SK-N-SH (cell line): ENCODE measurements around the gene MAN2A2. TPM values are rescaled to one million over a fixed set of nuclear protein-coding genes. Genes with fewer than 3 reads are reported as not detected.
"Not testable (repeated sequence)": the region's sequence is repeated elsewhere in the genome, so short reads cannot be mapped to it uniquely, and the experiment has no call there.

Experiments used
- CTCF ChIA-PET: fragments of 300-600, 350-600 bp; formaldehyde crosslinking; extraction: SDS; loops from one replicate; lab custom pipeline; 2021; lab: Yijun Ruan, JAX
- POLR2A ChIA-PET: fragments of 350-600 bp; sonication (Branson Sonifier 250); formaldehyde crosslinking; extraction: SDS; loops from one replicate; lab custom pipeline; 2020; ENCODE audit warnings: antibody characterized with exemption, inconsistent platforms; lab: Yijun Ruan, JAX
- DNase-seq: peaks from one replicate; pipeline ENCODE4 v3.0.0; 2012
- H2AFZ ChIP-seq: fragments of 200-600 bp; sonication (generic); 2 replicates; pipeline ENCODE4 v1.8.1; 2016; ENCODE audit warnings: antibody characterized with exemption, mild to moderate bottlenecking, low read depth
- H3F3A ChIP-seq: fragments of 200-600 bp; sonication (generic); replicated peaks from 2 replicates; pipeline ENCODE3; 2016; ENCODE audit warnings: antibody characterized with exemption, mild to moderate bottlenecking; ENCODE audit not compliant: insufficient read depth
- H3K27ac ChIP-seq, 2 experiments: fragments of 200-500 bp in 1 of 2; fragments of 200-600 bp in 1 of 2; sonication (Bioruptor generic) in 1 of 2; sonication (generic), shearing (Covaris generic) in 1 of 2; 2 replicates each; pipeline versions ENCODE4 v1.5.1 to v1.6.1; 2014 to 2016; ENCODE audit warnings: low read depth in 2 of 2, inconsistent platforms in 1 of 2, low read length in 1 of 2, mild to moderate bottlenecking in 1 of 2, mixed read lengths in 1 of 2
- H3K27me3 ChIP-seq: fragments of 200-600 bp; sonication (generic), shearing (Covaris generic); 2 replicates; pipeline ENCODE4 v1.6.1; 2016; ENCODE audit warnings: mixed run types; ENCODE audit not compliant: insufficient read depth
- H3K36me3 ChIP-seq, 2 experiments: fragments of 200-500 bp in 1 of 2; fragments of 200-600 bp in 1 of 2; sonication (Bioruptor generic) in 1 of 2; sonication (generic) in 1 of 2; replicated peaks in 1 of 2; 2 replicates each; pipeline versions ENCODE3 to v1.5.1; 2014 to 2016; ENCODE audit warnings: low read length in 1 of 2, mild to moderate bottlenecking in 1 of 2; ENCODE audit not compliant: insufficient read depth in 2 of 2, control insufficient read depth in 1 of 2
- H3K4me1 ChIP-seq, 2 experiments: fragments of 200-500 bp in 1 of 2; fragments of 200-600 bp in 1 of 2; sonication (Bioruptor generic) in 1 of 2; sonication (generic), shearing (Covaris generic) in 1 of 2; 2 replicates each; pipeline versions ENCODE4 v1.5.1 to v1.6.1; 2014 to 2016; ENCODE audit warnings: low read depth in 1 of 2, low read length in 1 of 2, mixed run types in 1 of 2; ENCODE audit not compliant: insufficient read depth in 2 of 2, control insufficient read depth in 1 of 2
- H3K4me2 ChIP-seq: fragments of 200-600 bp; sonication (generic), shearing (Covaris generic); 2 replicates; pipeline ENCODE4 v1.6.1; 2017; ENCODE audit warnings: mixed run types
- H3K4me3 ChIP-seq, 2 experiments: fragments of 200-500 bp in 1 of 2; fragments of 200-600 bp in 1 of 2; sonication (Bioruptor generic) in 1 of 2; sonication (generic), shearing (Covaris generic) in 1 of 2; 2 replicates each; pipeline versions ENCODE4 v1.5.1 to v1.8.1; 2014 to 2016; ENCODE audit warnings: low read depth in 2 of 2, inconsistent platforms in 1 of 2, low read length in 1 of 2, mild to moderate bottlenecking in 1 of 2, mixed read lengths in 1 of 2, moderate library complexity in 1 of 2
- H3K79me2 ChIP-seq: fragments of 200-600 bp; sonication (generic); 2 replicates; pipeline ENCODE4 v1.8.1; 2017; ENCODE audit warnings: mild to moderate bottlenecking; ENCODE audit not compliant: insufficient read depth
- H3K9ac ChIP-seq: fragments of 200-600 bp; sonication (generic); 2 replicates; pipeline ENCODE4 v1.6.1; 2017; ENCODE audit warnings: mixed run types
- H3K9me2 ChIP-seq: fragments of 200-600 bp; sonication (generic); 2 replicates; pipeline ENCODE4 v1.6.1; 2017; ENCODE audit warnings: mixed run types
- H3K9me3 ChIP-seq: fragments of 200-600 bp; sonication (generic); 2 replicates; pipeline ENCODE4 v1.6.1; 2017; ENCODE audit warnings: mixed run types, mild to moderate bottlenecking, moderate library complexity
- H4K20me1 ChIP-seq: fragments of 200-600 bp; sonication (generic); 2 replicates; pipeline ENCODE4 v1.6.1; 2017; ENCODE audit warnings: mild to moderate bottlenecking, mixed run types; ENCODE audit not compliant: insufficient read depth
- GATA2 ChIP-seq: sonication (generic); formaldehyde crosslinking; IDR thresholded peaks from 2 replicates; pipeline ENCODE4 v1.5.0; 2020; ENCODE audit warnings: mild to moderate bottlenecking, missing genetic modification reagents
- YY1 ChIP-seq: IDR thresholded peaks from 2 replicates; pipeline ENCODE4 v1.4.0; 2012; ENCODE audit warnings: low read depth, mild to moderate bottlenecking
- WGBS: methylation state at CpG from one replicate; pipeline ENCODE4 v1.1.6; 2017; ENCODE audit warnings: low lambda C conversion rate; 5-methylcytosine and 5-hydroxymethylcytosine counted together
- polyA plus RNA-seq, 3 experiments: library from polyadenylated mRNA; depleted of rRNA; stranded (reverse); fragments of >200 nt; gene quantifications; 2 replicates each; pipeline ENCODE4 v1.2.3, GENCODE V29; 2012
- TF ChIP-seq, protein P1 (sequence below): IDR thresholded peaks from 2 replicates; pipeline ENCODE4 v1.6.1; 2012; ENCODE audit warnings: mild to moderate bottlenecking, low read depth, low read length, moderate library complexity

The MAN2A2 gene
- polyA plus RNA-seq, 1 of the 3 experiments (the other 2 are of a cell fraction), result 35.0 TPM

DNA sequence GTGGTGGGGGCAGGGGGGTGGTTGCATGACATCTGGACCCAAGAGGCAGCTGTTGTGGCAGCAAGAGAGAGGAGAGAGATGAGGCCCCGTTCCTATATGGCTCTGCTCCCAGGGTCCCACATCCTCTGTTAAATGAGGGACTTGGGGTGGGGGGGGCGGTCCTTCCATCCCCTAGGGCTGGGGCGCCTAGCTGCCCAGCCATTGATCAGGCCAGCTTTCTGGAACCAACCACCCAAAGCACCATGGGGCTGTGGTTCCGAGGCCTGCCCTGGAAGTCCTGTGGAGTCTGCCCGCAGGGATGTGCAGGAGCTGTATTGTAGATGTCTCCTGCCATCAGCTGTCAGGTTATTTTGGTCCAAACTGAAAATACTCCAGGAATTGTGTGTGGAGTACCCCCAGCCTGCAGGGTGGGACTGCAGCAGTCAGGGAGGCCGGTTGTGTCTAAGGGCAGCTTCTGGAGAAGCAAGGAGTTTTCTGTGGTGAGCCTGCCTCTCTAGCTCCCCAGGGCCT, 29.6 kb upstream of the MAN2A2 start (continued):
- TF ChIP-seq, protein P1, sequence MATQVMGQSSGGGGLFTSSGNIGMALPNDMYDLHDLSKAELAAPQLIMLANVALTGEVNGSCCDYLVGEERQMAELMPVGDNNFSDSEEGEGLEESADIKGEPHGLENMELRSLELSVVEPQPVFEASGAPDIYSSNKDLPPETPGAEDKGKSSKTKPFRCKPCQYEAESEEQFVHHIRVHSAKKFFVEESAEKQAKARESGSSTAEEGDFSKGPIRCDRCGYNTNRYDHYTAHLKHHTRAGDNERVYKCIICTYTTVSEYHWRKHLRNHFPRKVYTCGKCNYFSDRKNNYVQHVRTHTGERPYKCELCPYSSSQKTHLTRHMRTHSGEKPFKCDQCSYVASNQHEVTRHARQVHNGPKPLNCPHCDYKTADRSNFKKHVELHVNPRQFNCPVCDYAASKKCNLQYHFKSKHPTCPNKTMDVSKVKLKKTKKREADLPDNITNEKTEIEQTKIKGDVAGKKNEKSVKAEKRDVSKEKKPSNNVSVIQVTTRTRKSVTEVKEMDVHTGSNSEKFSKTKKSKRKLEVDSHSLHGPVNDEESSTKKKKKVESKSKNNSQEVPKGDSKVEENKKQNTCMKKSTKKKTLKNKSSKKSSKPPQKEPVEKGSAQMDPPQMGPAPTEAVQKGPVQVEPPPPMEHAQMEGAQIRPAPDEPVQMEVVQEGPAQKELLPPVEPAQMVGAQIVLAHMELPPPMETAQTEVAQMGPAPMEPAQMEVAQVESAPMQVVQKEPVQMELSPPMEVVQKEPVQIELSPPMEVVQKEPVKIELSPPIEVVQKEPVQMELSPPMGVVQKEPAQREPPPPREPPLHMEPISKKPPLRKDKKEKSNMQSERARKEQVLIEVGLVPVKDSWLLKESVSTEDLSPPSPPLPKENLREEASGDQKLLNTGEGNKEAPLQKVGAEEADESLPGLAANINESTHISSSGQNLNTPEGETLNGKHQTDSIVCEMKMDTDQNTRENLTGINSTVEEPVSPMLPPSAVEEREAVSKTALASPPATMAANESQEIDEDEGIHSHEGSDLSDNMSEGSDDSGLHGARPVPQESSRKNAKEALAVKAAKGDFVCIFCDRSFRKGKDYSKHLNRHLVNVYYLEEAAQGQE, result no peak

DNA sequence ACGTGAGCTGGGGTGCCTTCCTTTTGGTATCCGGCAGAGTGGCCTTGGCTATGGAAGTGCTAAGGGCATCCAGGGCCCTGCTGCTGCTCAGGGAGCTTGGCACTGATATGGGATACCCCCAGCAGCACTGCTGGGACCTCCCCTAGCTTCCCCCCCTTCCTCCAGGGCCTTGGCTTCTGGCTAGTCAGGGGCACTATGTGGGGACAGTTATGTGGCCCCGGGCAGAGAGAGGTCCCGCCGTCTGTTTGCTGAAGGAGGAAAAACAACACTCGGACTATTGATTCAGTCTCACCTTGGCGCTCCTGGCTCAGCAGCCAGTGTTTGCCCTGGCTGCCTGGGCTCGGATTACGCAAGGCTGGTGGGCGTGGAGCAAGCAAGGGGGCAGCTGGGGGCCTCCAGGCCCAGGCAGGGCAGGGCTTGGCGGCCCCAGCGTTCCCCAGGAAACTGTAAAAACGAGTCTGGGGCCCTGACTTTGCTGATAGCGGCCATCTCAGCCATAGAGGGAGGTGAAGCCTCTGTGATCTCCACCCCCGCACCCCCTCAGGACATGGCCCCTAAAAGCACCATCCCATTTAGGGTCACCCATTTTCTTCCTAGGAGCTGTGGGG, 29.0 kb upstream of the MAN2A2 start:
- CTCF ChIA-PET, result interaction anchor here (1.0 to 2.1 kb wide), 3 partner anchors 11 to 60 kb away, joined by 3 to 18 read pairs (median 4); no protein-coding TSS in a partner anchor
- 64% methylated on average over 8 of the region's 15 CpGs for WGBS
- Histone ChIP-seq H2AFZ (no peak overlapping the region), H3K79me2 (peaks cover 68% of the 10 kb centered on the region), H3K4me1 (peaks cover 29 to 35% of the 10 kb centered on the region in 2 experiments; a peak in 2 of 4 replicates), H3K27ac (peak overlapping the region in 1 of 2 experiments; percentile 88; a peak in 1 of 4 replicates), H3K36me3 (peaks cover 8 to 29% of the 10 kb centered on the region in 2 experiments), H3K4me3 (no peak overlapping the region)
- DNase-seq, result no peak
- TF ChIP-seq, protein P1, result no peak
- TF ChIP-seq GATA2, result no peak
- no peak for TF ChIP-seq YY1
- TF ChIP-seq, all 33 proteins: peak for 0
- Histone ChIP-seq H3K9me3 (no peaks in the 10 kb centered on the region), H3K9ac (0 out of 2 replicates have a peak overlapping the region, but pooled peaks have one; percentile 88), H3K27me3 (no peaks in the 10 kb centered on the region), H3K9me2 (no peaks in the 10 kb centered on the region), H3K4me2 (peak overlapping the region; percentile 98), H3F3A (peaks cover 14% of the 10 kb centered on the region), H4K20me1 (peaks cover 14% of the 10 kb centered on the region; the same call in 1 of the 2 replicates)
- POLR2A ChIA-PET, result no interaction called here

DNA sequence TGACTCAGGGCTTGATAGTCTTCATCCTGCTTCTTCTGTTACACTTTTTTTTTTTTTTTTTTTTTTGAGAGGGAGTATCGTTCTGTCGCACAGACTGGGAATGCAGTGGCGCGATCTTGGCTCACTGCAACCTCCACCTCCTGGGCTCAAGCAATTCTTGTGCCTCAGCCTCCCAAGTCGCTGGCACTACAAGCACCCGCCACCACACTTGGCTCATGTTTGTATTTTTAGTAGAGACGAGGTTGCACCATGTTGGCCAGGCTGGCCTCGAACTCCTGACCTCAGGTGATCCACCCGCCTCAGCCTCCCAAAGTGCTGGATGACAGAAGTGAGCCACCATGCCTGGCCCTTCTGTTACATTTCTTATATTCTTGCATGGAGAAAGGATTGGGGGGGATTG, 28.1 kb upstream of the MAN2A2 start:
- H3K4me3 ChIP-seq, POLR2A ChIA-PET, DNase-seq, H3K27me3 ChIP-seq, H2AFZ ChIP-seq, H3K9me2 ChIP-seq, H3K27ac ChIP-seq, H3K9me3 ChIP-seq, H3K9ac ChIP-seq, H3K4me2 ChIP-seq: not testable (repeated sequence)
- Histone ChIP-seq H3F3A (peaks cover 10% of the 10 kb centered on the region), H3K79me2 (peaks cover 66% of the 10 kb centered on the region), H3K4me1 (peaks cover 24 to 26% of the 10 kb centered on the region in 2 experiments; a peak in 2 of 4 replicates), H3K36me3 (peaks cover 8 to 38% of the 10 kb centered on the region in 2 experiments), H4K20me1 (peaks cover 14% of the 10 kb centered on the region; the same call in 1 of the 2 replicates)
- CTCF ChIA-PET, result interaction anchor here (1.3 kb wide), 1 partner anchor 11 kb away, joined by 8 read pairs; no protein-coding TSS in a partner anchor
- 93% methylated on average over 9 of the region's 9 CpGs for WGBS
